ENCODE data around the gene SMR3A.

Gene SMR3A

DNA sequence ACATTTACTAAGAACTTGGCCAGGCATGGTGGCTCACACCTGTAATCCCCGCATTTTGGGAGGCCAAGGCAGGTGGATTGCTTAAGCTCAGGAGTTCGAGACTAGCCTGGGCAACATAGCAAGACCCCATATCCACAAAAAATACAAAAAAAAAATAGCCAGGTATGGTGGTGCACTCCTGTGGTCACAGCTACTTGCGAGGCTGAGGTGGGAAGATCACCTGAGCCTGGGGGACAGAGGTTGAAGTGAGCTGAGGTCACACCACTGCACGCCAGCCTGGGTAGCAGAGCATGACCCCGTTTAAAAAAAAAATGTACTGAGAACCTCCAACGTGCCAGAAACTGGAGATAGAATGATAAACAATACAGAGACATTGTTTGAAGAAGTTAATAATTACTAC lies 45.2 kb downstream of the SMR3A start:
- no peak overlapping the region for H3K27ac ChIP-seq (ENCODE audit: low read depth, low read length)
- no peaks in the 10 kb centered on the region for H3K27me3 ChIP-seq (ENCODE audit: control insufficient read depth in 1 of 2, insufficient read depth in 2 of 2, low read length in 2 of 2)
- no peak overlapping the region for H3K9ac ChIP-seq (ENCODE audit: low read depth in 1 of 2, low read length in 2 of 2)
- no peak overlapping the region for H3K4me3 ChIP-seq (ENCODE audit: low read depth in 1 of 2, low read length in 2 of 2)
- H3K9me3 ChIP-seq (ENCODE audit: control insufficient read depth in 1 of 2, low read length in 2 of 2): no peaks in the 10 kb centered on the region
- no peaks in the 10 kb centered on the region for H3K4me1 ChIP-seq (ENCODE audit: control insufficient read depth in 1 of 2, insufficient read depth in 2 of 2, low read length in 2 of 2)
- no peaks in the 10 kb centered on the region for H3K36me3 ChIP-seq (ENCODE audit: control insufficient read depth in 1 of 2, insufficient read depth in 2 of 2, low read length in 2 of 2)

Measured in duodenal mucosa (tissue), 2 donors.